ENCODE measurements around the gene ACE. TPM values are rescaled to one million over a fixed set of nuclear protein-coding genes. Genes with fewer than 3 reads are reported as not detected.

Gene ACE
- polyA plus RNA-seq, 4 donors: 49.6 to 216 (median 161) TPM

- WGBS, 3 donors: 79 to 88% (median 84%) methylated on average over 12 of the region's 12 CpGs
- H3K36me3 ChIP-seq (ENCODE audit: control insufficient read depth in 3 of 3, insufficient read depth in 2 of 3, low read depth in 1 of 3, low read length in 3 of 3): peaks cover 0 to 88% (median 14%) of the 10 kb centered on the region in 3 donors
- no peak overlapping the region for H3K4me3 ChIP-seq (ENCODE audit: low read depth in 1 of 3, low read length in 3 of 3)
- no peak overlapping the region for H3K27ac ChIP-seq (ENCODE audit: low read depth in 1 of 3, low read length in 2 of 3)
- H3K9me3 ChIP-seq (ENCODE audit: control insufficient read depth in 2 of 2, insufficient read depth in 1 of 2, low read depth in 1 of 2, low read length in 1 of 2): no peaks in the 10 kb centered on the region
- H3K4me1 ChIP-seq (ENCODE audit: control insufficient read depth in 3 of 3, insufficient read depth in 2 of 3, low read depth in 1 of 3, low read length in 2 of 3): no peaks in the 10 kb centered on the region
- H3K27me3 ChIP-seq (ENCODE audit: control insufficient read depth in 3 of 3, insufficient read depth in 3 of 3, low read length in 3 of 3): no peaks in the 10 kb centered on the region
- no peak for FAIRE-seq
- DNase-seq: no peak
Measured at GRCh38 chr17:63494300-63494928, 17.6 kb downstream of the ACE start.

- DNase-seq (no peak), FAIRE-seq (no peak)
Measured at GRCh38 chr17:63495491-63495890, 18.6 kb downstream of the ACE start.

GRCh38 chr17:63496177-63496576 is 19.3 kb downstream of the ACE start:
- FAIRE-seq (no peak), DNase-seq (no peak)
- H3K4me3 ChIP-seq (ENCODE audit: low read depth in 1 of 3, low read length in 3 of 3): no peak overlapping the region
- peaks cover 0 to 71% (median 6%) of the 10 kb centered on the region in 3 donors for H3K36me3 ChIP-seq (ENCODE audit: control insufficient read depth in 3 of 3, insufficient read depth in 2 of 3, low read depth in 1 of 3, low read length in 3 of 3)
- H3K9me3 ChIP-seq (ENCODE audit: control insufficient read depth in 2 of 2, insufficient read depth in 1 of 2, low read depth in 1 of 2, low read length in 1 of 2): no peaks in the 10 kb centered on the region
- 86 to 88% (median 87%) methylated on average over 11 to 12 of the region's 12 CpGs for WGBS, 3 donors
- H3K4me1 ChIP-seq (ENCODE audit: control insufficient read depth in 3 of 3, insufficient read depth in 2 of 3, low read depth in 1 of 3, low read length in 2 of 3): peaks cover 0 to 4% (median 0%) of the 10 kb centered on the region in 3 donors
- no peaks in the 10 kb centered on the region for H3K27me3 ChIP-seq (ENCODE audit: control insufficient read depth in 3 of 3, insufficient read depth in 3 of 3, low read length in 3 of 3)
- no peak overlapping the region for H3K27ac ChIP-seq (ENCODE audit: low read depth in 1 of 3, low read length in 2 of 3)

More at GRCh38 chr17:63495491-63495890, 18.6 kb downstream of the ACE start:
- no peaks in the 10 kb centered on the region for H3K27me3 ChIP-seq (ENCODE audit: control insufficient read depth in 3 of 3, insufficient read depth in 3 of 3, low read length in 3 of 3)
- H3K9me3 ChIP-seq (ENCODE audit: control insufficient read depth in 2 of 2, insufficient read depth in 1 of 2, low read depth in 1 of 2, low read length in 1 of 2): no peaks in the 10 kb centered on the region
- H3K4me3 ChIP-seq (ENCODE audit: low read depth in 1 of 3, low read length in 3 of 3): no peak overlapping the region
- 74 to 90% (median 80%) methylated on average over 6 of the region's 6 CpGs for WGBS, 3 donors
- H3K4me1 ChIP-seq (ENCODE audit: control insufficient read depth in 3 of 3, insufficient read depth in 2 of 3, low read depth in 1 of 3, low read length in 2 of 3): peaks cover 0 to 3% (median 0%) of the 10 kb centered on the region in 3 donors
- peaks cover 0 to 78% (median 11%) of the 10 kb centered on the region in 3 donors for H3K36me3 ChIP-seq (ENCODE audit: control insufficient read depth in 3 of 3, insufficient read depth in 2 of 3, low read depth in 1 of 3, low read length in 3 of 3)
- H3K27ac ChIP-seq (ENCODE audit: low read depth in 1 of 3, low read length in 2 of 3): no peak overlapping the region

GRCh38 chr17:63496663-63497400 is 20.0 kb downstream of the ACE start:
- no peak for FAIRE-seq
- no peak overlapping the region for H3K4me3 ChIP-seq (ENCODE audit: low read depth in 1 of 3, low read length in 3 of 3)

GRCh38 chr17:63497708-63498483 is 21.0 kb downstream of the ACE start:
- no peaks in the 10 kb centered on the region for H3K9me3 ChIP-seq (ENCODE audit: control insufficient read depth in 2 of 2, insufficient read depth in 1 of 2, low read depth in 1 of 2, low read length in 1 of 2)
- peaks cover 0 to 5% (median 0%) of the 10 kb centered on the region in 3 donors for H3K4me1 ChIP-seq (ENCODE audit: control insufficient read depth in 3 of 3, insufficient read depth in 2 of 3, low read depth in 1 of 3, low read length in 2 of 3)
- no peak overlapping the region for H3K4me3 ChIP-seq (ENCODE audit: low read depth in 1 of 3, low read length in 3 of 3)
- no peak for FAIRE-seq
- no peaks in the 10 kb centered on the region for H3K27me3 ChIP-seq (ENCODE audit: control insufficient read depth in 3 of 3, insufficient read depth in 3 of 3, low read length in 3 of 3)
- peak in 1 of 2 donors; percentile 39 for DNase-seq
- H3K36me3 ChIP-seq (ENCODE audit: control insufficient read depth in 3 of 3, insufficient read depth in 2 of 3, low read depth in 1 of 3, low read length in 3 of 3): peaks cover 0 to 54% (median 6%) of the 10 kb centered on the region in 3 donors
- peak overlapping the region in 1 of 3 donors; percentile 69 for H3K27ac ChIP-seq (ENCODE audit: low read depth in 1 of 3, low read length in 2 of 3)
- WGBS, 3 donors: 65 to 72% (median 65%) methylated on average over 16 of the region's 16 CpGs

More at GRCh38 chr17:63496663-63497400, 20.0 kb downstream of the ACE start:
- Histone ChIP-seq H3K27ac (ENCODE audit: low read depth in 1 of 3, low read length in 2 of 3) (no peak overlapping the region), H3K9me3 (ENCODE audit: control insufficient read depth in 2 of 2, insufficient read depth in 1 of 2, low read depth in 1 of 2, low read length in 1 of 2) (no peaks in the 10 kb centered on the region), H3K36me3 (ENCODE audit: control insufficient read depth in 3 of 3, insufficient read depth in 2 of 3, low read depth in 1 of 3, low read length in 3 of 3) (peaks cover 0 to 64% (median 6%) of the 10 kb centered on the region in 3 donors), H3K27me3 (ENCODE audit: control insufficient read depth in 3 of 3, insufficient read depth in 3 of 3, low read length in 3 of 3) (no peaks in the 10 kb centered on the region), H3K4me1 (ENCODE audit: control insufficient read depth in 3 of 3, insufficient read depth in 2 of 3, low read depth in 1 of 3, low read length in 2 of 3) (peaks cover 0 to 4% (median 0%) of the 10 kb centered on the region in 3 donors)
- DNase-seq: no peak
- WGBS, 3 donors: 91 to 95% (median 93%) methylated on average over 25 to 36 of the region's 36 CpGs

- 73 to 90% (median 86%) methylated on average over 9 of the region's 9 CpGs for WGBS, 3 donors
- no peak for FAIRE-seq
- H3K36me3 ChIP-seq (ENCODE audit: control insufficient read depth in 3 of 3, insufficient read depth in 2 of 3, low read depth in 1 of 3, low read length in 3 of 3): peaks cover 0 to 45% (median 5%) of the 10 kb centered on the region in 3 donors
- DNase-seq: no peak
- H3K27me3 ChIP-seq (ENCODE audit: control insufficient read depth in 3 of 3, insufficient read depth in 3 of 3, low read length in 3 of 3): no peaks in the 10 kb centered on the region
- H3K4me1 ChIP-seq (ENCODE audit: control insufficient read depth in 3 of 3, insufficient read depth in 2 of 3, low read depth in 1 of 3, low read length in 2 of 3): peaks cover 0 to 8% (median 0%) of the 10 kb centered on the region in 3 donors
- H3K4me3 ChIP-seq (ENCODE audit: low read depth in 1 of 3, low read length in 3 of 3): no peak overlapping the region
- no peaks in the 10 kb centered on the region for H3K9me3 ChIP-seq (ENCODE audit: control insufficient read depth in 2 of 2, insufficient read depth in 1 of 2, low read depth in 1 of 2, low read length in 1 of 2)
- H3K27ac ChIP-seq (ENCODE audit: low read depth in 1 of 3, low read length in 2 of 3): peak overlapping the region in 2 of 3 donors; percentile 27 to 69
Measured at GRCh38 chr17:63498626-63499195, 21.9 kb downstream of the ACE start.

GRCh38 chr17:63500543-63501390 is 23.9 kb downstream of the ACE start:
- Histone ChIP-seq H3K27me3 (ENCODE audit: control insufficient read depth in 3 of 3, insufficient read depth in 3 of 3, low read length in 3 of 3) (no peaks in the 10 kb centered on the region), H3K9me3 (ENCODE audit: control insufficient read depth in 2 of 2, insufficient read depth in 1 of 2, low read depth in 1 of 2, low read length in 1 of 2) (peaks cover 0 to 6% of the 10 kb centered on the region in 2 donors), H3K36me3 (ENCODE audit: control insufficient read depth in 3 of 3, insufficient read depth in 2 of 3, low read depth in 1 of 3, low read length in 3 of 3) (peaks cover 0 to 26% (median 2%) of the 10 kb centered on the region in 3 donors), H3K4me3 (ENCODE audit: low read depth in 1 of 3, low read length in 3 of 3) (no peak overlapping the region), H3K27ac (ENCODE audit: low read depth in 1 of 3, low read length in 2 of 3) (peak overlapping the region in 1 of 3 donors; percentile 38), H3K4me1 (ENCODE audit: control insufficient read depth in 3 of 3, insufficient read depth in 2 of 3, low read depth in 1 of 3, low read length in 2 of 3) (peaks cover 0 to 11% (median 0%) of the 10 kb centered on the region in 3 donors)
- peak in 1 of 2 donors; percentile 47 for DNase-seq
- 55 to 59% (median 57%) methylated on average over 14 of the region's 14 CpGs for WGBS, 3 donors
- no peak for FAIRE-seq
